Esophagus (tissue), 2 donors: ENCODE results near the gene CHRD. TPM values are rescaled to one million over a fixed set of nuclear protein-coding genes. Genes with fewer than 3 reads are reported as not detected.

Experiments
- H3K27ac ChIP-seq, 2 donors: one replicate each; pipeline ENCODE4 v1.5.1; 2013; ENCODE audit warnings: low read depth in 2 of 2, mild to moderate bottlenecking in 2 of 2, inconsistent platforms in 1 of 2, low read length in 1 of 2, moderate library complexity in 1 of 2
- H3K27me3 ChIP-seq, 2 donors: one replicate each; pipeline ENCODE4 v1.6.1; 2013; ENCODE audit warnings: low read length in 2 of 2, control low read depth in 1 of 2, mild to moderate bottlenecking in 1 of 2; ENCODE audit not compliant: insufficient read depth in 2 of 2, control insufficient read depth in 1 of 2
- H3K36me3 ChIP-seq, 2 donors: one replicate each; pipeline ENCODE4 v1.6.1; 2013; ENCODE audit warnings: low read length in 1 of 2; ENCODE audit not compliant: control insufficient read depth in 2 of 2, insufficient read depth in 2 of 2
- H3K4me1 ChIP-seq, 2 donors: one replicate each; pipeline ENCODE4 v1.6.1; 2013; ENCODE audit warnings: low read length in 1 of 2; ENCODE audit not compliant: control insufficient read depth in 2 of 2, insufficient read depth in 2 of 2
- H3K4me3 ChIP-seq, 2 donors: one replicate each; pipeline ENCODE4 v1.5.1; 2013; ENCODE audit warnings: low read length in 2 of 2, mild to moderate bottlenecking in 2 of 2, low read depth in 1 of 2, moderate library complexity in 1 of 2
- H3K9me3 ChIP-seq, 2 donors: one replicate each; pipeline ENCODE4 v1.6.1; 2013; ENCODE audit warnings: mild to moderate bottlenecking in 2 of 2, low read depth in 1 of 2, low read length in 1 of 2, moderate library complexity in 1 of 2; ENCODE audit not compliant: control insufficient read depth in 2 of 2, insufficient read depth in 1 of 2
- WGBS, 2 donors: extraction: QIAGEN DNeasy Blood & Tissue Kit; methylation state at CpG; one replicate each; pipeline ENCODE4 v1.1.7; 2013; 5-methylcytosine and 5-hydroxymethylcytosine counted together
- polyA plus RNA-seq, 2 donors: library from polyadenylated mRNA; stranded (reverse); fragments of 200-250 nt; gene quantifications; one replicate each; pipeline ENCODE4 v1.2.3, GENCODE V29; 2013
- donor health status: healthy with polysubstance abuse.
- donor health status: Bipolar disorder and iron deficiency.

Gene CHRD
- polyA plus RNA-seq, 2 donors = 2.2 to 3.0 TPM

DNA sequence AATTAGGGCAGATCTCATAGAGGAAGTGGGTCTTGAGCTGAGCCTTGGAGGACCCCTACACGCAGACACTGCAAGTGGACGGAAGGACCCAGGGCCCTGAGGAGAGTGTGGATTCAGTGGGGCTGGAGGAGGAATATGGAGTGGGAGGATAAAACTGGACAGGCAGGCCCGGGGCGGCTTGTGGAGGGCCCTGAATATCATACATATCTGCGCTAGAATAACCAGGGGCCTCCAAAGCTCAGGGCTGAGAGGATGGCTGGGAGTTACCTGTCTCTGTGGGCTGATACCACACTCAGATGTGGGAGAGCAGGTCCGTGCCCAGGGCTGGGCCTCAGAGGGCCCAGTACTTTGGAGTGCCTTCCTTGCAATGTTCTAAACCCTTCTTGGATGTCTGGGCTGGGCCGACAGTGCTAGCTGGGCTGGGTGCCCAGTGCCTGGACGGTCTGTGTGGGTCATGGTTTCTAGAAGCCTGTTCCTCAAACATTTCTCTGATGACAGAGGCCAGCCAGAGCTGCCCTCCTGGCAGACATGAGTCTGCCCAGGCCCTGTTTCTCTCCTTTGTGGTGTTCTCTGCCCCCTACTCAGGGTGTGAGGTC lies 29.6 kb downstream of the CHRD start:
- no peak overlapping the region for H3K27ac ChIP-seq
- H3K9me3 ChIP-seq = no peaks in the 10 kb centered on the region
- 82 to 87% methylated on average over 8 of the region's 8 CpGs for WGBS, 2 donors
- H3K36me3 ChIP-seq = no peaks in the 10 kb centered on the region
- H3K4me3 ChIP-seq = no peak overlapping the region
- H3K4me1 ChIP-seq = no peaks in the 10 kb centered on the region
- H3K27me3 ChIP-seq = no peaks in the 10 kb centered on the region

DNA sequence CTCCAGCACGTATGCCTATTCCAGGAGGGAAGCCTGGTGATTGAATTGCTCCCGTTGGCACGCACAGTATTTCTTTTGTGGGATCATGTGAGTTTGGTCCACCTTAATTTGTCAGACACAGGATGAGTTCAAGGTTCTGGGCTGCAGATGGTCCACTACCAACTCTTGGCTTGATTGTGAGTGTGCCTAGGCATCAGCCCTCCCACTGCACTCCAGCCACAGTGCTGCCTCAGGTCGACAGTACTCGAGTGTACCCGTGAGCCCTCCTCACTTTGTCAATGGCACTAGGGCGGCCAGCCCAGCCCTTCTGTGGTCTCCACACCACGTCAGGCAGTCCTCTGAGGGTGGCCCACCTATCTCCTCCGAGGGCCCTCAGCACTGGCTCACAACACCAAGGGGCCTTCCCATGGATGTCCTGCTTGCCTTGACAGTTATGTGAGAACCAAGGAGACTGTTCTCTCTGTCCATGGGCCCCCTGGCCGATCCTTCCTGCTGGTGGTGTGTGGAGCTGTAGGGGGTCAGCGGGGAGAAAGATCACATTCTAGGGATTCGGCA lies 30.2 kb downstream of the CHRD start:
- Histone ChIP-seq H3K27me3 (no peaks in the 10 kb centered on the region), H3K9me3 (no peaks in the 10 kb centered on the region), H3K36me3 (no peaks in the 10 kb centered on the region), H3K27ac (no peak overlapping the region), H3K4me1 (no peaks in the 10 kb centered on the region), H3K4me3 (no peak overlapping the region)
- 68 to 75% methylated on average over 12 of the region's 12 CpGs for WGBS, 2 donors

- H3K4me3 ChIP-seq = no peak overlapping the region
- WGBS, 2 donors = 81 to 82% methylated on average over 16 of the region's 16 CpGs
- H3K27me3 ChIP-seq = no peaks in the 10 kb centered on the region
- H3K4me1 ChIP-seq = peaks cover 0 to 2% of the 10 kb centered on the region in 2 donors
- H3K36me3 ChIP-seq = no peaks in the 10 kb centered on the region
- H3K27ac ChIP-seq = no peak overlapping the region
- no peaks in the 10 kb centered on the region for H3K9me3 ChIP-seq
These were observed 34.8 kb downstream of the CHRD start for GRCh38 chr3:184414418-184415202.

DNA sequence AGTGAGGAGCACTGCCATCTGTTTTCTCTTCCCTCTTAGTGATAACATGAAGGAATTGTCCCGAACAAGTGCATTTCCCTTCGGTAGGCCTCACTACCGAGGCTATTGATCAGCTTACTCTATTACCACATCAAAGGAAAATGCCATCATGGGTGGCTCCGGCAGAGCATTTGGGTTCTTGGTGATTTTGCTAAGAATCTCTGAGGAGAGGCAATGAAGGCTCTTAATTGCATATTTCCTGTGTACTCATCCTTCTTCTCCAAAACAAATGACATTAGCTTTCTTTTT lies 35.3 kb downstream of the CHRD start:
- no peaks in the 10 kb centered on the region for H3K36me3 ChIP-seq
- 74 to 76% methylated on average over 4 of the region's 4 CpGs for WGBS, 2 donors
- H3K27ac ChIP-seq = no peak overlapping the region
- peaks cover 0 to 2% of the 10 kb centered on the region in 2 donors for H3K4me1 ChIP-seq
- no peaks in the 10 kb centered on the region for H3K27me3 ChIP-seq
- H3K9me3 ChIP-seq = no peaks in the 10 kb centered on the region
- H3K4me3 ChIP-seq = no peak overlapping the region

DNA sequence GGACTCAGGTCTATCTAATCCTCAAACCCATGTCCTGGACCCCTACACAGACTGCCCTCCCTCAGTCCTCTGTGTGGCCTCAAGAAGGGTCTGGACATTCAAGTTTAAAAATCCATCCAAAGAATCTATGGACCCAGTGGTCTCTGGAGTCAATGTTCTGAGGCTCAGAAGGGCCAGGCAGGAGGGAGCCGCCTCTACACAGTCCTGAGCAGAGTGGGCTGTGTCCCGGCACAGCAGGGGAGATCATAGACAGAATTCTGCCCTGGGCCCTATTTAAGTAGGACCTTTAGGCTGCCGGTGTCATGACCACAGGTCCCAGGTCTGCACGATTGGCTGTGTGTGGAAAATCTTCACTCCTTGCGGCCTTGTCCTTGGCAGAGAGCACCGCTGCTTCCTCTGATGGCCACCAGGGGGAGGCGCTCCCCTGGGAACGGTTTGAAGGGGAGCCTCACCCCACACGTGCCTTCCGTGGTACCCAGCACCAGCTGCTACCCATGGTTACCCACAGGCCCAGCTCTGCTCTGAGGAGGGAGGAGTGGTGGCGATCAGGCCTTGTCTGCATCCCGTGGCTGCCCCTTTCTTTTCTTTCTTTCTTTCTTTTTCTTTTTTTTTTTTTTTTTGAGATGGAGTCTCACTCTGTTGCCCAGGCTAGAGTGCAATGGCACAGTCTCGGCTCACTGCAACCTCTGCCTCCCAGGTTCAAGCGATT lies 37.9 kb downstream of the CHRD start:
- H3K36me3 ChIP-seq = no peaks in the 10 kb centered on the region
- H3K4me3 ChIP-seq = no peak overlapping the region
- peaks cover 0 to 2% of the 10 kb centered on the region in 2 donors for H3K4me1 ChIP-seq
- WGBS, 2 donors = 18 to 31% methylated on average over 12 to 14 of the region's 14 CpGs
- no peak overlapping the region for H3K27ac ChIP-seq
- H3K27me3 ChIP-seq = no peaks in the 10 kb centered on the region
- no peaks in the 10 kb centered on the region for H3K9me3 ChIP-seq

GRCh38 chr3:184419171-184419570 lies 39.3 kb downstream of the CHRD start:
- no peaks in the 10 kb centered on the region for H3K9me3 ChIP-seq
- whole genome bisulfite sequencing, 2 donors = 68 to 74% methylated on average over 5 of the region's 5 CpGs
- no peak overlapping the region for H3K27ac ChIP-seq
- peaks cover 0 to 2% of the 10 kb centered on the region in 2 donors for H3K4me1 ChIP-seq
- H3K36me3 ChIP-seq = no peaks in the 10 kb centered on the region
- H3K4me3 ChIP-seq = no peak overlapping the region
- no peaks in the 10 kb centered on the region for H3K27me3 ChIP-seq

GRCh38 chr3:184423561-184423960 lies 43.7 kb downstream of the CHRD start:
- H3K4me3 ChIP-seq = no peak overlapping the region

DNA sequence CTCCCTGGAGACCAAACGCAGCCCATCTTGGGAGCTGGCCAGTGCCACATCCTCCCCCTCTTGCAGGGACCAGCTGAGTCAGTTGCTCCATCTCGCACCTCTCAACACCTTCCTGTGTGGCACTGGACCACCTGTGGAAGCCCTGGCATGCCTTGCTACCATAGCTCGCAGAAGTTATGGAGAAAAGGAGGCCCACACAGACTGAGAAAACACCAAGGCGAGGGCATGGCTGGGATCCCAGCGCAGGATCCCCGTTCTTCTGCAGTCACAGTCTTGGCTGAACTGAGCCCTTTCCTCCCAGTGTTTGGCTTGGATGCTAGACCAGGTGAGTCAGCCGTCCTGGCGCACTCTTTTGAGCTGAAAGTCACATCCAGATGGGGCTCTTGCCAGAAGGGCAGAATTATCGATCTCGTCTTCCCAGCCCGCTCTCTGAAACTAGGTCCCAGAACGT lies 46.9 kb downstream of the CHRD start:
- Histone ChIP-seq H3K4me1 (peaks cover 0 to 7% of the 10 kb centered on the region in 2 donors), H3K36me3 (no peaks in the 10 kb centered on the region), H3K27ac (no peak overlapping the region), H3K27me3 (no peaks in the 10 kb centered on the region), H3K4me3 (no peak overlapping the region), H3K9me3 (no peaks in the 10 kb centered on the region)
- 51 to 60% methylated on average over 12 of the region's 12 CpGs for WGBS, 2 donors

More at GRCh38 chr3:184423561-184423960, 43.7 kb downstream of the CHRD start:
- no peaks in the 10 kb centered on the region for H3K27me3 ChIP-seq
- no peaks in the 10 kb centered on the region for H3K9me3 ChIP-seq
- peaks cover 0 to 7% of the 10 kb centered on the region in 2 donors for H3K4me1 ChIP-seq
- H3K27ac ChIP-seq = no peak overlapping the region
- 81 to 88% methylated on average over 3 of the region's 3 CpGs for WGBS, 2 donors
- no peaks in the 10 kb centered on the region for H3K36me3 ChIP-seq

GRCh38 chr3:184428561-184429175 lies 48.8 kb downstream of the CHRD start:
- Histone ChIP-seq H3K27ac (no peak overlapping the region), H3K36me3 (no peaks in the 10 kb centered on the region), H3K27me3 (no peaks in the 10 kb centered on the region), H3K4me3 (no peak overlapping the region), H3K4me1 (peaks cover 0 to 7% of the 10 kb centered on the region in 2 donors), H3K9me3 (no peaks in the 10 kb centered on the region)
- WGBS, 2 donors = 48 to 59% methylated on average over 6 of the region's 6 CpGs
